Choroid plexus epithelial cell (primary cell): ENCODE results near the gene PIK3AP1.

Source experiments
- DNase-seq: peaks from one replicate; pipeline ENCODE4 v3.0.0-alpha.2; 2010; ENCODE audit warnings: low read depth
- H3K4me3 ChIP-seq: 2 replicates; pipeline ENCODE4 v1.5.1; 2011; ENCODE audit warnings: low read depth, mild to moderate bottlenecking, control low read depth, low read length, moderate library complexity
- CTCF ChIP-seq: conservative IDR thresholded peaks from 2 replicates; pipeline ENCODE4 v1.5.1; 2011; ENCODE audit warnings: low read depth, mild to moderate bottlenecking, control low read depth, inconsistent platforms, low read length, moderate library complexity

Gene PIK3AP1

GRCh38 chr10:96606946-96607345 is 113.4 kb downstream of the PIK3AP1 start:
- no peak for TF ChIP-seq CTCF
- DNase-seq, result no peak
- no peak overlapping the region for H3K4me3 ChIP-seq

- no peak overlapping the region for H3K4me3 ChIP-seq
- DNase-seq, result no peak
- no peak for TF ChIP-seq CTCF
Observed at GRCh38 chr10:96606216-96606615, 114.1 kb downstream of the PIK3AP1 start.

GRCh38 chr10:96600337-96600736 is 120.0 kb downstream of the PIK3AP1 start:
- H3K4me3 ChIP-seq, result no peak overlapping the region
- no peak for DNase-seq

GRCh38 chr10:96598846-96599245 is 121.5 kb downstream of the PIK3AP1 start:
- no peak for TF ChIP-seq CTCF
- H3K4me3 ChIP-seq, result no peak overlapping the region
- DNase-seq, result no peak

More at GRCh38 chr10:96600337-96600736, 120.0 kb downstream of the PIK3AP1 start:
- no peak for TF ChIP-seq CTCF

GRCh38 chr10:96596422-96597407 is 123.6 kb downstream of the PIK3AP1 start:
- DNase-seq, result no peak
- no peak for TF ChIP-seq CTCF
- H3K4me3 ChIP-seq, result no peak overlapping the region

GRCh38 chr10:96595741-96596140 is 124.6 kb downstream of the PIK3AP1 start:
- no peak for DNase-seq
- no peak overlapping the region for H3K4me3 ChIP-seq
- TF ChIP-seq CTCF, result no peak

GRCh38 chr10:96591946-96592345 is 128.4 kb downstream of the PIK3AP1 start:
- no peak for TF ChIP-seq CTCF
- no peak for DNase-seq
- no peak overlapping the region for H3K4me3 ChIP-seq
